WTC11 (cell line): Measurements from ENCODE around the gene CCDC170. TPM values are rescaled to one million over a fixed set of nuclear protein-coding genes. Genes with fewer than 3 reads are reported as not detected.

Experiments
- ATAC-seq: fragments of 200-7000 bp; cut with Tn5 transposase; 2 replicates; pipeline ENCODE4 v1.10.0; 2021; ENCODE audit warnings: mild to moderate bottlenecking, moderate library complexity
- CTCF ChIA-PET: fragments of 300-600 bp; sonication (Branson Sonifier 250); formaldehyde crosslinking; loops from one replicate; lab custom pipeline; 2021; ENCODE audit warnings: antibody characterized with exemption; lab: Charles Lee
- POLR2A ChIA-PET: fragments of 350-600 bp; sonication (Branson Sonifier 250); formaldehyde crosslinking; loops from one replicate; lab custom pipeline; 2021; ENCODE audit warnings: antibody characterized with exemption; lab: Charles Lee
- DNase-seq: peaks from one replicate; pipeline ENCODE4 v3.0.0; 2021; ENCODE audit warnings: low spot score
- H3K27ac Mint-ChIP-seq: 2 replicates; pipeline ENCODE4 v1.8.0; 2021; ENCODE audit warnings: mixed read lengths
- H3K27me3 Mint-ChIP-seq: 2 replicates; pipeline ENCODE4 v1.8.0; 2021; ENCODE audit warnings: low read depth, mild to moderate bottlenecking, moderate library complexity, mixed read lengths
- H3K36me3 Mint-ChIP-seq: 2 replicates; pipeline ENCODE4 v1.8.0; 2021; ENCODE audit warnings: mixed read lengths
- H3K4me1 Mint-ChIP-seq: 2 replicates; pipeline ENCODE4 v1.8.0; 2022; ENCODE audit warnings: mixed read lengths
- H3K4me3 Mint-ChIP-seq: 2 replicates; pipeline ENCODE4 v1.8.0; 2021; ENCODE audit warnings: mild to moderate bottlenecking, moderate library complexity, mixed read lengths
- H3K9me3 Mint-ChIP-seq: 2 replicates; pipeline ENCODE4 v1.8.0; 2021; ENCODE audit warnings: mixed read lengths
- CREM ChIP-seq: sonication (generic); formaldehyde crosslinking; IDR thresholded peaks from 2 replicates; pipeline ENCODE4 v1.8.1; 2022; ENCODE audit warnings: mild to moderate bottlenecking, missing genetic modification reagents, moderate library complexity
- ELF4 ChIP-seq: sonication (generic); formaldehyde crosslinking; IDR thresholded peaks from 2 replicates; pipeline ENCODE4 v1.8.1; 2022; ENCODE audit warnings: low read depth, mild to moderate bottlenecking, moderate library complexity, missing genetic modification reagents
- FOXK1 ChIP-seq: sonication (generic); formaldehyde crosslinking; IDR thresholded peaks from 2 replicates; pipeline ENCODE4 v1.8.0; 2022; ENCODE audit warnings: mild to moderate bottlenecking, moderate library complexity, missing genetic modification reagents
- GTF2I ChIP-seq: fragments of 250-450 bp; sonication (Bioruptor Pico); conservative IDR thresholded peaks from 2 replicates; pipeline ENCODE4 v1.4.0; 2021; ENCODE audit warnings: mild to moderate bottlenecking
- HMGA2 ChIP-seq: fragments of 250-450 bp; sonication (Bioruptor Pico); IDR thresholded peaks from 2 replicates; pipeline ENCODE4 v1.4.0; 2021; ENCODE audit warnings: mild to moderate bottlenecking, moderate library complexity
- NFE2L1 ChIP-seq: sonication (generic); formaldehyde crosslinking; IDR thresholded peaks from 2 replicates; pipeline ENCODE4 v1.8.1; 2023; ENCODE audit warnings: missing genetic modification reagents
- NR1H2 ChIP-seq: sonication (generic); formaldehyde crosslinking; IDR thresholded peaks from 2 replicates; pipeline ENCODE4 v1.9.0; 2021; ENCODE audit warnings: mild to moderate bottlenecking, moderate library complexity, missing genetic modification reagents
- NR3C1 ChIP-seq: sonication (generic); formaldehyde crosslinking; conservative IDR thresholded peaks from 2 replicates; pipeline ENCODE4 v1.8.1; 2023; ENCODE audit warnings: low read depth, mild to moderate bottlenecking, missing genetic modification reagents
- ZNF138 ChIP-seq: sonication (generic); formaldehyde crosslinking; conservative IDR thresholded peaks from 2 replicates; pipeline ENCODE4 v1.8.1; 2022; ENCODE audit warnings: mild to moderate bottlenecking, moderate library complexity, missing genetic modification reagents
- ZNF396 ChIP-seq: fragments of 250-450 bp; sonication (Bioruptor Pico); IDR thresholded peaks from 2 replicates; pipeline ENCODE4 v1.8.0; 2021; ENCODE audit warnings: mild to moderate bottlenecking, moderate library complexity, borderline replicate concordance
- ZNF416 ChIP-seq: fragments of 250-450 bp; sonication (Bioruptor Pico); IDR thresholded peaks from 2 replicates; pipeline ENCODE4 v1.9.0; 2021; ENCODE audit warnings: mild to moderate bottlenecking, inconsistent platforms
- ZNF671 ChIP-seq: fragments of 250-450 bp; sonication (Bioruptor Pico); IDR thresholded peaks from 2 replicates; pipeline ENCODE4 v1.8.0; 2021; ENCODE audit warnings: mild to moderate bottlenecking
- total RNA-seq: library from RNA; stranded (reverse); gene quantifications from 3 replicates; pipeline ENCODE4 v1.2.3, GENCODE V29; 2021
- TF ChIP-seq, protein P1 (sequence below): sonication (generic); formaldehyde crosslinking; IDR thresholded peaks from 2 replicates; pipeline ENCODE4 v1.8.1; 2023; ENCODE audit warnings: mild to moderate bottlenecking, moderate library complexity, missing genetic modification reagents
- TF ChIP-seq, protein P2 (sequence below): sonication (generic); formaldehyde crosslinking; IDR thresholded peaks from 2 replicates; pipeline ENCODE4 v1.8.1; 2022; ENCODE audit warnings: low read depth, mild to moderate bottlenecking, moderate library complexity, missing genetic modification reagents, borderline replicate concordance
- TF ChIP-seq, protein P3 (sequence below): fragments of 200-600 bp; IDR thresholded peaks from 2 replicates; pipeline ENCODE4 v1.8.0; 2022; ENCODE audit warnings: antibody characterized with exemption
- TF ChIP-seq, protein P4 (sequence below): sonication (generic); formaldehyde crosslinking; IDR thresholded peaks from 2 replicates; pipeline ENCODE4 v1.8.0; 2022; ENCODE audit warnings: mild to moderate bottlenecking, missing genetic modification reagents
- TF ChIP-seq, protein P5 (sequence below): sonication (generic); formaldehyde crosslinking; conservative IDR thresholded peaks from 2 replicates; pipeline ENCODE4 v1.8.1; 2022; ENCODE audit warnings: mild to moderate bottlenecking, missing genetic modification reagents

Gene CCDC170
- total RNA-seq, 1 experiment from 2014 or later, result 0.26 TPM

DNA sequence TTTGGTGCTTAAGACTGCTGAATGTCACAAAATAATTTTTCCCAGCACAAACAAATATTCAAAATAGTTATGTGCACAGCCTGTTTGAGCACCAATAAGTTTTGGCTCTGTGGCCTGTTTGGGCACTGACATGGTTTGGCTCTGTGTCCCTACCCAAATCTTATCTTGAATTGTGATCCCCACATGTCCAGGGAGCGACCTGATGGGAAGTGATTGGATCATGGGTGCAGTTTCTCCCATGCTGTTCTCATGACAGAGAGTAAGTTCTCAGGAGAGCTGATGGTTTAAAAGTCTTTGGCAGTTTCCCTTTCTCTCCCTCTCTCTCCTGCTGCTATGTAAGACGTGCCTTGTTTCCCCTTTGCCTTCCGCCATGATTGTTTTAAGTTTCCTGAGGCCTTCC, 167.7 kb downstream of the CCDC170 start (continued):
- TF ChIP-seq, protein P1, sequence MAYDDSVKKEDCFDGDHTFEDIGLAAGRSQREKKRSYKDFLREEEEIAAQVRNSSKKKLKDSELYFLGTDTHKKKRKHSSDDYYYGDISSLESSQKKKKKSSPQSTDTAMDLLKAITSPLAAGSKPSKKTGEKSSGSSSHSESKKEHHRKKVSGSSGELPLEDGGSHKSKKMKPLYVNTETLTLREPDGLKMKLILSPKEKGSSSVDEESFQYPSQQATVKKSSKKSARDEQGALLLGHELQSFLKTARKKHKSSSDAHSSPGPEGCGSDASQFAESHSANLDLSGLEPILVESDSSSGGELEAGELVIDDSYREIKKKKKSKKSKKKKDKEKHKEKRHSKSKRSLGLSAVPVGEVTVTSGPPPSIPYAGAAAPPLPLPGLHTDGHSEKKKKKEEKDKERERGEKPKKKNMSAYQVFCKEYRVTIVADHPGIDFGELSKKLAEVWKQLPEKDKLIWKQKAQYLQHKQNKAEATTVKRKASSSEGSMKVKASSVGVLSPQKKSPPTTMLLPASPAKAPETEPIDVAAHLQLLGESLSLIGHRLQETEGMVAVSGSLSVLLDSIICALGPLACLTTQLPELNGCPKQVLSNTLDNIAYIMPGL (CRISPR knock-in tag), result no peak
- TF ChIP-seq ZNF416 (CRISPR knock-in tag), result no peak
- TF ChIP-seq, protein P2, sequence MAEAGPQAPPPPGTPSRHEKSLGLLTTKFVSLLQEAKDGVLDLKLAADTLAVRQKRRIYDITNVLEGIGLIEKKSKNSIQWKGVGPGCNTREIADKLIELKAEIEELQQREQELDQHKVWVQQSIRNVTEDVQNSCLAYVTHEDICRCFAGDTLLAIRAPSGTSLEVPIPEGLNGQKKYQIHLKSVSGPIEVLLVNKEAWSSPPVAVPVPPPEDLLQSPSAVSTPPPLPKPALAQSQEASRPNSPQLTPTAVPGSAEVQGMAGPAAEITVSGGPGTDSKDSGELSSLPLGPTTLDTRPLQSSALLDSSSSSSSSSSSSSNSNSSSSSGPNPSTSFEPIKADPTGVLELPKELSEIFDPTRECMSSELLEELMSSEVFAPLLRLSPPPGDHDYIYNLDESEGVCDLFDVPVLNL (CRISPR knock-in tag), result no peak

DNA sequence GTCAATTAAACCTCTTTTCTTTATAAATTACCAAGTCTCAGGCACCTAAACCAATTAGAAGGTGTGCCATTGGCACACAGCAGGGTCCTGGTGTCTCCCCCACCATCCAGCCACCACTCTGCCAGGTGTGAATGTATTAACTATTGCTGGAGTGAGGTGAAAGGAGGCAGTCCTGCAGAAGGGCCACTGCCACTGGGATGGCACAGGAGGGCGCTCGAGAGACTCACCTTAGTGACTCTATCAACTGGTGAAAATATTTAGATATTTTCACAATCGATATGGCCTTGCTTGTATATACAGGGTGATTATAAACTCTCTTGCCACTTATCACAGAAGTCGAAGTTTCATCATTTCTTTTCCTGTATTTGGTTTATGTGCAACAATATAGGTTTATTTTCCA, 168.1 kb downstream of the CCDC170 start:
- Mint-ChIP-seq H3K4me1 (no peaks in the 10 kb centered on the region), H3K36me3 (no peaks in the 10 kb centered on the region), H3K4me3 (no peak overlapping the region), H3K9me3 (0 out of 2 replicates have a peak, but pooled peaks cover under 1% of the 10 kb centered on the region), H3K27me3 (no peaks in the 10 kb centered on the region), H3K27ac (no peak overlapping the region)
- DNase-seq, result peak; percentile 69
- CTCF ChIA-PET, result interaction anchor here (1.5 kb wide), 1 partner anchor 14 kb away, joined by 11 read pairs; no protein-coding TSS in a partner anchor
- TF ChIP-seq, protein P3, sequence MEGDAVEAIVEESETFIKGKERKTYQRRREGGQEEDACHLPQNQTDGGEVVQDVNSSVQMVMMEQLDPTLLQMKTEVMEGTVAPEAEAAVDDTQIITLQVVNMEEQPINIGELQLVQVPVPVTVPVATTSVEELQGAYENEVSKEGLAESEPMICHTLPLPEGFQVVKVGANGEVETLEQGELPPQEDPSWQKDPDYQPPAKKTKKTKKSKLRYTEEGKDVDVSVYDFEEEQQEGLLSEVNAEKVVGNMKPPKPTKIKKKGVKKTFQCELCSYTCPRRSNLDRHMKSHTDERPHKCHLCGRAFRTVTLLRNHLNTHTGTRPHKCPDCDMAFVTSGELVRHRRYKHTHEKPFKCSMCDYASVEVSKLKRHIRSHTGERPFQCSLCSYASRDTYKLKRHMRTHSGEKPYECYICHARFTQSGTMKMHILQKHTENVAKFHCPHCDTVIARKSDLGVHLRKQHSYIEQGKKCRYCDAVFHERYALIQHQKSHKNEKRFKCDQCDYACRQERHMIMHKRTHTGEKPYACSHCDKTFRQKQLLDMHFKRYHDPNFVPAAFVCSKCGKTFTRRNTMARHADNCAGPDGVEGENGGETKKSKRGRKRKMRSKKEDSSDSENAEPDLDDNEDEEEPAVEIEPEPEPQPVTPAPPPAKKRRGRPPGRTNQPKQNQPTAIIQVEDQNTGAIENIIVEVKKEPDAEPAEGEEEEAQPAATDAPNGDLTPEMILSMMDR, result peak; percentile 63
- TF ChIP-seq NR3C1 (CRISPR knock-in tag), result no peak
- ATAC-seq, result peak; percentile 97
- POLR2A ChIA-PET, result no interaction called here

DNA sequence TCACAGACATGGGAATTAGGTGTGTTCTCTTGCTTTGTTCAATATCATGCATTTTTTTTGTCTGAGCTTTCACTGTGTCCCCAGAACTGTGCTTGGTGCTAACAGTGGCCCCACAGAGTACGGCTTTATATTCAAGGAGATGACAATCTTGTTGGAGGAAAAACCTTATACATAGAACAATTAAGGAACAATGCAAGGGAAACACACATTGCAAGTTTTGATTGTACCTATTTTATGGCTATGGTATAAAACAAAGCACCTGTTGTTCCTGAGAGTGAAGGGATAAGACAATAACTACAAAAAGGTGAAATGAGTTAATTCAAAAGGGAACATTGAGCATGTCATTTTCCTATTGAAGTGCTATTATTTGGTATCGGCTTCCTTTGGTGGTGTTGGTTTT, 169.7 kb downstream of the CCDC170 start:
- TF ChIP-seq NFE2L1 (CRISPR knock-in tag) (no peak), NR1H2 (CRISPR knock-in tag) (no peak), GTF2I (CRISPR knock-in tag) (no peak), ZNF138 (CRISPR knock-in tag) (no peak), HMGA2 (CRISPR knock-in tag) (no peak), CREM (CRISPR knock-in tag) (no peak), ELF4 (CRISPR knock-in tag) (no peak), ZNF396 (CRISPR knock-in tag) (no peak), ZNF671 (CRISPR knock-in tag) (no peak), FOXK1 (CRISPR knock-in tag) (no peak)
- TF ChIP-seq, protein P4, sequence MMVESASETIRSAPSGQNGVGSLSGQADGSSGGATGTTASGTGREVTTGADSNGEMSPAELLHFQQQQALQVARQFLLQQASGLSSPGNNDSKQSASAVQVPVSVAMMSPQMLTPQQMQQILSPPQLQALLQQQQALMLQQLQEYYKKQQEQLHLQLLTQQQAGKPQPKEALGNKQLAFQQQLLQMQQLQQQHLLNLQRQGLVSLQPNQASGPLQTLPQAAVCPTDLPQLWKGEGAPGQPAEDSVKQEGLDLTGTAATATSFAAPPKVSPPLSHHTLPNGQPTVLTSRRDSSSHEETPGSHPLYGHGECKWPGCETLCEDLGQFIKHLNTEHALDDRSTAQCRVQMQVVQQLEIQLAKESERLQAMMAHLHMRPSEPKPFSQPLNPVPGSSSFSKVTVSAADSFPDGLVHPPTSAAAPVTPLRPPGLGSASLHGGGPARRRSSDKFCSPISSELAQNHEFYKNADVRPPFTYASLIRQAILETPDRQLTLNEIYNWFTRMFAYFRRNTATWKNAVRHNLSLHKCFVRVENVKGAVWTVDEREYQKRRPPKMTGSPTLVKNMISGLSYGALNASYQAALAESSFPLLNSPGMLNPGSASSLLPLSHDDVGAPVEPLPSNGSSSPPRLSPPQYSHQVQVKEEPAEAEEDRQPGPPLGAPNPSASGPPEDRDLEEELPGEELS (CRISPR knock-in tag), result no peak
- TF ChIP-seq, protein P1 (CRISPR knock-in tag), result no peak
- TF ChIP-seq, protein P5, sequence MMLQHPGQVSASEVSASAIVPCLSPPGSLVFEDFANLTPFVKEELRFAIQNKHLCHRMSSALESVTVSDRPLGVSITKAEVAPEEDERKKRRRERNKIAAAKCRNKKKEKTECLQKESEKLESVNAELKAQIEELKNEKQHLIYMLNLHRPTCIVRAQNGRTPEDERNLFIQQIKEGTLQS, result no peak
- ChIA-PET POLR2A (no interaction called here), CTCF (interaction anchor here (1.1 kb wide), 1 partner anchor 102 kb away, joined by 3 read pairs; no protein-coding TSS in a partner anchor)
- H3K27ac Mint-ChIP-seq, result no peak overlapping the region
- no peak overlapping the region for H3K4me3 Mint-ChIP-seq
- no peaks in the 10 kb centered on the region for H3K36me3 Mint-ChIP-seq
- ATAC-seq, result no peak
- no peaks in the 10 kb centered on the region for H3K4me1 Mint-ChIP-seq
- no peaks in the 10 kb centered on the region for H3K27me3 Mint-ChIP-seq
- H3K9me3 Mint-ChIP-seq, result no peaks in the 10 kb centered on the region
- DNase-seq, result no peak
